ENCODE measurements around the gene WASHC2C.
"Not testable (repeated sequence)": the region's sequence is repeated elsewhere in the genome, so short reads cannot be mapped to it uniquely, and the experiment has no call there.

WASHC2C gene

DNA sequence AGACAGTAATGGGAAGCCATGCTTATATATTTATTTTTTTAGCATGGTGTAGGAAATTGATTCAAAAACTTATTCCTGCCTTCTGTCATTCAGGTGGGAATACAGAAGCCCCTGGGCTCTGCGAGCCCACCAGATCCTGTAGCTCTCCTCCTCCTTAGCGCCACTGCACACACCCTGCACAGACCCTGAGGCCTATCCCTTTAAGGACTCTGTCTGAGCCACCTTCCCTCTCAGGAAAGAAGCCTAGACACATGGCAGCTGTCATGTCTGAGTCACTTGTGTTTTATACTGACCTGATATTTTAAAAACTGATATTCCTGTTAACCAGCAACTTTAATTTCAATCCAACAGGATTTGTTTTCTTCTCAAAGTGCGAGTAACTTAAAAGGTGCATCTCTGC lies 36.0 kb downstream of the WASHC2C start:
- not testable (repeated sequence) for H3K79me1 ChIP-seq (ENCODE audit: low read depth, low read length); H3K36me3 ChIP-seq (replicated peaks in 1 of 2; ENCODE audit: control insufficient read depth in 2 of 2, insufficient read depth in 2 of 2, low read length in 2 of 2); H2BK5ac ChIP-seq (ENCODE audit: low read length); H3K14ac ChIP-seq (ENCODE audit: low read length); H2BK120ac ChIP-seq (ENCODE audit: low read depth, low read length); H2BK12ac ChIP-seq (ENCODE audit: low read length); H3K9ac ChIP-seq (ENCODE audit: low read depth, low read length, poor library complexity); H4K8ac ChIP-seq (ENCODE audit: low read depth, low read length); H3K9me3 ChIP-seq (replicated peaks in 1 of 2; ENCODE audit: control insufficient read depth in 2 of 2, insufficient read depth in 1 of 2, low read depth in 1 of 2, low read length in 2 of 2); H2AFZ ChIP-seq (ENCODE audit: low read length); H3K27me3 ChIP-seq (ENCODE audit: control insufficient read depth in 3 of 3, insufficient read depth in 3 of 3, low read depth in 1 of 3, low read length in 3 of 3); H2AK5ac ChIP-seq (ENCODE audit: low read depth, low read length); H3K4ac ChIP-seq (ENCODE audit: low read length); DNase-seq (ENCODE audit: low spot score); H3K18ac ChIP-seq (ENCODE audit: low read length); H3K4me3 ChIP-seq (ENCODE audit: low read length in 2 of 2); H2BK15ac ChIP-seq (ENCODE audit: low read length); H3K23ac ChIP-seq (ENCODE audit: low read depth, low read length, poor library complexity); H3K27ac ChIP-seq (replicated peaks; ENCODE audit: low read length); H3K4me2 ChIP-seq (ENCODE audit: insufficient read depth, low read length, poor library complexity, severe bottlenecking); H4K91ac ChIP-seq (ENCODE audit: low read depth, low read length, poor library complexity); H3K4me1 ChIP-seq (ENCODE audit: control insufficient read depth in 2 of 2, insufficient read depth in 1 of 2, low read depth in 1 of 2, low read length in 2 of 2)
- no CpG with 5 or more reads among the region's 3 CpGs for WGBS, 2 donors (ENCODE audit: extremely low coverage in 2 of 2, insufficient read length in 2 of 2, insufficient replicate concordance in 1 of 2)

DNA sequence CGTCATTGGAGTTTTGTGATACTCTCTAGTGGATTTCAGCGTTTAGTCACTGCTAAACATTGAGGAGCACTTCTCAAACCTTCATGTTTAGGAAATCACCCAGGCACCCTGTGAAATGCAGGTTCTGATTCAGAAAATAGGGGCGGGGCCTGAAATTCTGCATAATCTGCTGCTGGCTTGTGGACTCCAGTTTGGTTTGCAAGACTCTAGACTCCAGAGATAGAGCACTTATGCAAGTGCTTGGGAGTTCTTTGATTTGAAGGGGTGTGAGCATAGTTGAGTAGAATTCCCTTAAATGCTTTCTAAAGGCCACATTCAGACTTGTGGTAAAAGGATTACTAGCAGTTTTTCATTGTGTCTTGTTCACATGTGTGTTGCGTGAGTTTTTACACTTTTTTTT lies 41.3 kb downstream of the WASHC2C start:
- not testable (repeated sequence) for H4K8ac ChIP-seq (ENCODE audit: low read depth, low read length); H3K18ac ChIP-seq (ENCODE audit: low read length); H3K9me3 ChIP-seq (replicated peaks in 1 of 2; ENCODE audit: control insufficient read depth in 2 of 2, insufficient read depth in 1 of 2, low read depth in 1 of 2, low read length in 2 of 2); H2BK5ac ChIP-seq (ENCODE audit: low read length); H3K4ac ChIP-seq (ENCODE audit: low read length); H2BK15ac ChIP-seq (ENCODE audit: low read length); H3K9ac ChIP-seq (ENCODE audit: low read depth, low read length, poor library complexity); H2AFZ ChIP-seq (ENCODE audit: low read length); H2BK120ac ChIP-seq (ENCODE audit: low read depth, low read length); H3K36me3 ChIP-seq (replicated peaks in 1 of 2; ENCODE audit: control insufficient read depth in 2 of 2, insufficient read depth in 2 of 2, low read length in 2 of 2); H3K27ac ChIP-seq (replicated peaks; ENCODE audit: low read length); H3K79me1 ChIP-seq (ENCODE audit: low read depth, low read length); H2BK12ac ChIP-seq (ENCODE audit: low read length); H3K14ac ChIP-seq (ENCODE audit: low read length); H3K4me2 ChIP-seq (ENCODE audit: insufficient read depth, low read length, poor library complexity, severe bottlenecking); H2AK5ac ChIP-seq (ENCODE audit: low read depth, low read length); DNase-seq (ENCODE audit: low spot score); H3K23ac ChIP-seq (ENCODE audit: low read depth, low read length, poor library complexity); H3K4me3 ChIP-seq (ENCODE audit: low read length in 2 of 2); H3K4me1 ChIP-seq (ENCODE audit: control insufficient read depth in 2 of 2, insufficient read depth in 1 of 2, low read depth in 1 of 2, low read length in 2 of 2); H4K91ac ChIP-seq (ENCODE audit: low read depth, low read length, poor library complexity); H3K27me3 ChIP-seq (ENCODE audit: control insufficient read depth in 3 of 3, insufficient read depth in 3 of 3, low read depth in 1 of 3, low read length in 3 of 3)
- no CpG with 5 or more reads among the region's 4 CpGs for WGBS, 2 donors (ENCODE audit: extremely low coverage in 2 of 2, insufficient read length in 2 of 2, insufficient replicate concordance in 1 of 2)

DNA sequence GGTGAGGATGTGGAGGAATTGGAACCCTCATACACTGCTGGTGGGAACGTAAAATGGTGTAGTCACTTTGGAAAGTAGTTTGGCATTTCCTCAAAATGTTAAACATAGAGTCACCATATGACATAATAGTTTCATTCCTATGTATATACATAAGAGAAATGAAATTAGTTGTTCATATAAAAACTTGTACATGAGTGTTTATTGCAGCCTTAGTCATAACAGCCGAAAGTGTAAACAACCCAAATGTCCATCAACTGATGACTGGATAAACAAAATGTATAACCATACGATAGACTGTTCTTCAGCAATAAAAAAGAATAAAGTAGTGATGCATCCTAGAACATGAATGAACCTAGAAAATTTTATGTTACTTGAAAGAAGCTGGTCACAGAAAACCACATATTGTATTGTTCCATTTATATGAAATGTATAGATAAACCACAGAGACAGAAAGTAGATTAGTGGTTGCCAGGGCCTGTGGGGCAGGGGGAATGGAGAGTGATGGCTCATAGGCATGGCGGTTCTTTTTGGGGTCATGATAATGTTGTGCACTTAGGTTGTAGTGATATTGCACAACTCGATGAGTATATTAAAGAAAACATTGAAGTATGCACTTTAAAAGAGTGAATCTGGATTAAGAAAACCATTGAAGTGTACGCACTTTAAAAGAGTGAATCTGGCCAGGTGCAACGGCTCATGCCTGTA lies 44.8 kb downstream of the WASHC2C start:
- not testable (repeated sequence) for H2BK15ac ChIP-seq (ENCODE audit: low read length); H3K4me1 ChIP-seq (ENCODE audit: control insufficient read depth in 2 of 2, insufficient read depth in 1 of 2, low read depth in 1 of 2, low read length in 2 of 2); H2BK120ac ChIP-seq (ENCODE audit: low read depth, low read length); H3K18ac ChIP-seq (ENCODE audit: low read length); H3K4me2 ChIP-seq (ENCODE audit: insufficient read depth, low read length, poor library complexity, severe bottlenecking); H2AK5ac ChIP-seq (ENCODE audit: low read depth, low read length); H3K27ac ChIP-seq (replicated peaks; ENCODE audit: low read length); H3K27me3 ChIP-seq (ENCODE audit: control insufficient read depth in 3 of 3, insufficient read depth in 3 of 3, low read depth in 1 of 3, low read length in 3 of 3); H3K9ac ChIP-seq (ENCODE audit: low read depth, low read length, poor library complexity); H2AFZ ChIP-seq (ENCODE audit: low read length); H3K4ac ChIP-seq (ENCODE audit: low read length); H3K23ac ChIP-seq (ENCODE audit: low read depth, low read length, poor library complexity); H3K36me3 ChIP-seq (replicated peaks in 1 of 2; ENCODE audit: control insufficient read depth in 2 of 2, insufficient read depth in 2 of 2, low read length in 2 of 2); H4K8ac ChIP-seq (ENCODE audit: low read depth, low read length); H3K79me1 ChIP-seq (ENCODE audit: low read depth, low read length); DNase-seq (ENCODE audit: low spot score); H3K9me3 ChIP-seq (replicated peaks in 1 of 2; ENCODE audit: control insufficient read depth in 2 of 2, insufficient read depth in 1 of 2, low read depth in 1 of 2, low read length in 2 of 2); H2BK12ac ChIP-seq (ENCODE audit: low read length); H2BK5ac ChIP-seq (ENCODE audit: low read length); H4K91ac ChIP-seq (ENCODE audit: low read depth, low read length, poor library complexity); H3K4me3 ChIP-seq (ENCODE audit: low read length in 2 of 2); H3K14ac ChIP-seq (ENCODE audit: low read length)
- no CpG with 5 or more reads among the region's 7 CpGs for WGBS, 2 donors (ENCODE audit: extremely low coverage in 2 of 2, insufficient read length in 2 of 2, insufficient replicate concordance in 1 of 2)

DNA sequence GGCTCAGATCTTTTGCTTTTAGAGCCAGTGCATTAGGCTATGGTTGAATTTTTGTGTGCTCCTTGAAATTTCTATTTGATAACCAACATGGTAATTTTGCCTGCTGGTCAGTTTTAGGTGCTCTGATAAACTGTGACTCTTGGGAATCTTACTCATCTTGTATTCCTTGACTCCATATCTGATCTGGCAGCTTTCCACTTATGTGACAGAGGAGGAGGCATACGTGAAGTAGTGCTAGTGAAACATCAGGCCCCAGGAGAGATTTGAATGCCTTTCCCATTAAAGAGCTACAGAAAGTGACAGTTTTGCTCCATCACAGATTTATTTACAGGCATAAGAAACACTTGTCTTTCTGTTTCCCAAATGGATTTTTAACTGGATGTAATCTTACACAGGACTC lies 59.2 kb downstream of the WASHC2C start:
- not testable (repeated sequence) for H2BK12ac ChIP-seq (ENCODE audit: low read length); H3K23ac ChIP-seq (ENCODE audit: low read depth, low read length, poor library complexity); H2BK15ac ChIP-seq (ENCODE audit: low read length); H2BK5ac ChIP-seq (ENCODE audit: low read length); H3K4me1 ChIP-seq (ENCODE audit: control insufficient read depth in 2 of 2, insufficient read depth in 1 of 2, low read depth in 1 of 2, low read length in 2 of 2); H2AFZ ChIP-seq (ENCODE audit: low read length); H3K27me3 ChIP-seq (ENCODE audit: control insufficient read depth in 3 of 3, insufficient read depth in 3 of 3, low read depth in 1 of 3, low read length in 3 of 3); DNase-seq (ENCODE audit: low spot score); H3K4me3 ChIP-seq (ENCODE audit: low read length in 2 of 2); H2BK120ac ChIP-seq (ENCODE audit: low read depth, low read length); H3K18ac ChIP-seq (ENCODE audit: low read length); H4K8ac ChIP-seq (ENCODE audit: low read depth, low read length); H4K91ac ChIP-seq (ENCODE audit: low read depth, low read length, poor library complexity); H3K14ac ChIP-seq (ENCODE audit: low read length); H3K4ac ChIP-seq (ENCODE audit: low read length); H3K79me1 ChIP-seq (ENCODE audit: low read depth, low read length); H3K27ac ChIP-seq (replicated peaks; ENCODE audit: low read length); H3K4me2 ChIP-seq (ENCODE audit: insufficient read depth, low read length, poor library complexity, severe bottlenecking); H3K9me3 ChIP-seq (replicated peaks in 1 of 2; ENCODE audit: control insufficient read depth in 2 of 2, insufficient read depth in 1 of 2, low read depth in 1 of 2, low read length in 2 of 2); H3K9ac ChIP-seq (ENCODE audit: low read depth, low read length, poor library complexity); H2AK5ac ChIP-seq (ENCODE audit: low read depth, low read length)
- no CpG with 5 or more reads among the region's 1 CpG for WGBS, 2 donors (ENCODE audit: extremely low coverage in 2 of 2, insufficient read length in 2 of 2, insufficient replicate concordance in 1 of 2)
- peaks cover 2 to 18% of the 10 kb centered on the region in 2 donors for H3K36me3 ChIP-seq (replicated peaks in 1 of 2; ENCODE audit: control insufficient read depth in 2 of 2, insufficient read depth in 2 of 2, low read length in 2 of 2)
